ENCODE measurements around the gene VMP1. TPM values are rescaled to one million over a fixed set of nuclear protein-coding genes. Genes with fewer than 3 reads are reported as not detected.

VMP1 gene
- total RNA-seq, 1 donor from 2014 or later: 218 TPM

Other genes starting within 250 kb of the VMP1 start
- gene DHX40, start 142.0 kb upstream of the VMP1 start, total RNA-seq: 28.8 and 40.7 TPM in 2 replicates
- gene CLTC, start 87.8 kb upstream of the VMP1 start, total RNA-seq: 345 and 360 TPM in 2 replicates
- gene PTRH2, start 224 bp upstream of the VMP1 start, total RNA-seq: 39.7 and 45.2 TPM in 2 replicates
- gene TUBD1, start 185.3 kb downstream of the VMP1 start, total RNA-seq: 5.0 and 5.9 TPM in 2 replicates
- gene RPS6KB1, start 185.5 kb downstream of the VMP1 start, total RNA-seq: 17.9 and 23.2 TPM in 2 replicates

Data from glomerular endothelial cell (primary cell).